GM21825 (cell line): Measurements from ENCODE around the gene COL23A1.
"Not testable (repeated sequence)": the region's sequence is repeated elsewhere in the genome, so short reads cannot be mapped to it uniquely, and the experiment has no call there.

Experiments used
- ATAC-seq: cut with Tn5 transposase; IDR thresholded peaks from one replicate; pipeline ENCODE4 v1.9.1; 2021; ENCODE audit warnings: mild to moderate bottlenecking, moderate library complexity; ENCODE audit not compliant: unreplicated experiment

The COL23A1 gene

DNA sequence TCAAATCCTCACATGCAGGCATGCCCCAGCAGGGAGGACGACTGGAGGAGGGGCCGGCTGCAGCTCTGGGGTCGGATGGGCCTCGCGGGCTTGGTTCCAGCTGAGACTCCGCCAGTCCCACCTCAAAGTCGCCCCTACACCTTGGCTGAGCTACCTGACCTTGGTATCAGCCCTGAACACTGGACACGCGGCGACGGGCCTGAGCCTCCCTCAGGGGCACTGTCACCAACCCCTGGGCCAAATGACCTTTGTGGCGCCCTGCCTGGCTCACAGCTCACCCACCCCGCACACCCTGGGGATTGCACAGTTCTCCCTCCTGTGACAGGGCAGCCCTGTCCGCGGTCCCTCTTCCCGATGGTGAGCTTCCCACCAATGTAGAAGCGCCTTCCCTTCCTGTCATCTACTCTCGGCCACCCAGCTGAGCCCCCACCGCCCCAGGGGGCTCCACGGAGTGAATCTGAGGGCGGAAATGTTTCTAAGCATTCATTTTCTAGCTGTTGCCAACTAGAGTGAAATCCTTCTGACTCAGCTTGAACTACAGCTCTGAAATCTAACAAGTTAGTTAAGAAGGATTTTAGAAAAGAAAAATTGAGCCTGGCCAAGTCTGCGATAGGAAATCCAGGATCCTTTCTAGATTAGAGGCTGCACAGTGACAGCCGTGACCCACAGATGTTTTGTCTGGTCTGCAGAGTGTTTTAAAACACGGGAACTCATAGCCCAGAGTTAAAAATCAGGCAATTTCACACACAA lies 218.7 kb downstream of the COL23A1 start:
- no peak for ATAC-seq

- ATAC-seq: no peak
These were observed 220.1 kb downstream of the COL23A1 start for GRCh38 chr5:178370102-178370501.

DNA sequence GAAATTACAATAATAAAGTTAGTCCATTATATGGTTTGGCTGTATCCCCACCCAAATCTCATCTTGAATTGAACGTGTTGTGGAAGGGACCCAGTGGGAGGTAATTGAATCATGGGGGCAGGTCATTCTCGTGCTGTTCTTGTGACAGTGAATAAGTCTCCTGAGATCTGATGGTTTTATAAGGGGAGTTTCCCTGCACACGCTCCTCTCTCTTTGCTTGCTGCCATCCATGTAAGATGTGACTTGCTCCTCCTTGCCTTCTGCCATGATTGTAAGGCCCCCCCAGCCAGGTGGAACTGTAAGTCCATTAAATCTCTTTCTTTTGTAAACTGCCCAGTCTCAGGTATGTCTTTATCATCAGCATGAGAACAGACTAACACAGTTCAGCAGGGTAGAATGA lies 220.7 kb downstream of the COL23A1 start:
- not testable (repeated sequence) for ATAC-seq

- no peak for ATAC-seq
These were observed 221.4 kb downstream of the COL23A1 start for GRCh38 chr5:178368716-178369300.

DNA sequence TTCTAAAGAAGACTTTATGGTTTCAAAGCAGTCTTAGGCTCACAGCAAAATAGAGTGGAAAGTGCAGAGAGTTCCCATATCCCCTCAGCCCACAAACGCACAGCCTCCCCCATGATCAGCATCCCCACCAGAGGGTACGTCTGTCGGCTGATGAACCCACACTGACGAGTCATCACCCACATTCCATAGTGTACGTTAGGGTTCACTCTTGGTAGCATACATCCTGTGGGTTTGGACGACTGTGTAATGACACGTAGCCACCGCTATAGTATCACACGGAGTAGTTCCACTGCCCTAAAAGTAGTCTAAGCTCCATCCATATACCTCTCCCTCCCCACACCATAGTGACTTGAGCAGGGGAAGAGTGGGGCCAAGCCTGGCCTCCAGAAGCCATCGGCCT lies 221.9 kb downstream of the COL23A1 start:
- ATAC-seq: no peak

- ATAC-seq: no peak
These were observed 222.5 kb downstream of the COL23A1 start for GRCh38 chr5:178367736-178368120.

GRCh38 chr5:178366998-178367735 lies 223.0 kb downstream of the COL23A1 start:
- no peak for ATAC-seq

- ATAC-seq: no peak
These were observed 224.4 kb downstream of the COL23A1 start for GRCh38 chr5:178365501-178366440.

GRCh38 chr5:178364326-178364675 lies 225.9 kb downstream of the COL23A1 start:
- no peak for ATAC-seq

GRCh38 chr5:178363501-178364325 lies 226.5 kb downstream of the COL23A1 start:
- ATAC-seq: no peak

DNA sequence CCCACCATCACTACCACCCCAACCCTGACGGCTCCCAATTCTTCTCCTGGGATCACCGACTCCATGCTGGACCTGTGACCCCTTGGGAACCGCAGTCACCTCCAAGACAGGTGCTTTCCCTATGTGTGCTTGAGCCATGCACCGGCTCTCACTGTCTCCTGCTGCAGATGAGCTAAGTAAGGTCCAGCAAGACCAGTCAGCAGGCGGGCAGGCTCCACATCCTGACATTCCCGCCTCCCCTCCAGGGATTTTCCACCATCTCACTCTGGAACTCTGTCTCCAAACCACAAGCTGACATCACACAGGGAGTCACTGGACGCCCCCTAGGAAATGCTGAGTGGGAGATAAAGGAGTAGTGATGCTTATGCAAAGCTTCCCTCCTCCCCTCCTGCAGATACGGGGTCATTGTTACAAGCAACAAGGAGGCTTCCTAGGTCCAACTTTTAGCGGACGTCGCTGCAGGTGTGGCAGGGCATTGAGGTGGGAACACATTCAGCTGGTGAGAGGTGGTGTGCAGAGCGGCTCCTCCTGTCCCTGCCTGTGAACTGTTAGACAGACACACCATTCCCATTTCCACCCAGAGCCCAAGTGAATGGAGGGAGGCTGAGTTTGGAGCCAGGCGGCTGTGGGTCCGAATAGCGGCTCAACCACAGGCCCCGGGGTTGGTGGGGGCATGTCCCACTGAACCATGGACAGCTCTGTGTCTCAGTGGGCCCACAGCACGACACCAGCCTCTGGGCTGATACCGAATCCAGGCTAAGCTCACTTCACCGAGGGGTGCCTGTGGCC lies 228.3 kb downstream of the COL23A1 start:
- ATAC-seq: no peak

GRCh38 chr5:178360926-178361235 lies 229.3 kb downstream of the COL23A1 start:
- ATAC-seq: no peak

- ATAC-seq: no peak
These were observed 229.8 kb downstream of the COL23A1 start for GRCh38 chr5:178360222-178360925.

DNA sequence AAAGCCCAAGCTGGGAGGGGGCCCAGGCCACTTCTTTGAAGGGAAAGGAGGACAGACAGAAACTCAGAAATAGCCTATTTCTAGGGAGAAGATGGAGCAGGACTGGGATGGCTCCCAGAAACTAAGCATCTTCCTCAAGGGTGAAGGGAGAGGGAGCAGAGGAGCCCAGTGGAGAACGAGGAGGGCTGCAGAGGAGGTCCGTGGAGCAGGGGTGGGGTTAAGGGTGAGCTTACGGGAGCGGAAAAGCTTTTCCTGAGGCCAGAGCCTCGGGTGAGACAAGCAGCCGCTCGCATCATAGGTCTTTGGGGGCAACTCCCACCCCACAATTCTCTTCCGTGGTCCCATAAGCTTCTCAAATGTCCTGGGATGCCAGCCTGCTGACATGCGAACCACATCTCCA lies 230.5 kb downstream of the COL23A1 start:
- no peak for ATAC-seq

DNA sequence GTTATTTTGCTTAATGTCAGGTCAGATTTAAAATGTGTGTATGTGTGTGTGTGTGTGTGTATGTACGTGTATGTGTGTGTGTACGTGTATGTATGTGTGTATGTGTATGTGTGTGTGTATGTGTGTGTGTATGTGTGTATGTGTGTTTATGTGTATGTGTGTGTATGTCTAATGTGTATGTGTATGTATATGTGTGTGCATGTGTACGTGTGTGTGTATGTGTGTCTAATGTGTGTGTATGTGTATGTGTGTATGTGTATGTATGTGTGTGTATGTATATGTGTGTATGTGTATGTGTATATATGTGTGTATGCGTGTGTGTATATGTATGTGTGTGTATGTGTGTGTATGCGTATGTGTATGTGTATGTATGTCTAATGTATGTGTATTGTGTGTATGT lies 232.5 kb downstream of the COL23A1 start:
- no peak for ATAC-seq

DNA sequence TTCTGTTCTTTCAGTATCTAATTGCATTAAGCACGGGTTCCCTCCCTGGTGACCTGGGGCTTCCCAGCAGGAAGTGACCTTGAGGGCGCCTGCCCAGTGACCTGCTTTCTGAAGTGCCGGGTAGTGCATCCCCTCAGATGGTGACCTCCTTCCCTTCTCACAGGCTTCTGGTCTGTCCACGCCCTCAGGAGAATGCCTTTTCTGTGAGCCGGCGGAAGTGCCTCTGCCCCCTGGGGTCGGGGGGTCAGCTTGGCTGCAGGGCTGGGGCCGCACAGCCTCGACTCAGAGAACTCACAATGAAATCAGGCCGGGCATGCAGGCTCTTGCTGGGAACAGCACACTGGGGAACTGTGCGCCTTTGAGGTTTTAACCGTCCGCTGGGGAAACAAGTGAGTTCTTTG lies 233.1 kb downstream of the COL23A1 start:
- no peak for ATAC-seq

DNA sequence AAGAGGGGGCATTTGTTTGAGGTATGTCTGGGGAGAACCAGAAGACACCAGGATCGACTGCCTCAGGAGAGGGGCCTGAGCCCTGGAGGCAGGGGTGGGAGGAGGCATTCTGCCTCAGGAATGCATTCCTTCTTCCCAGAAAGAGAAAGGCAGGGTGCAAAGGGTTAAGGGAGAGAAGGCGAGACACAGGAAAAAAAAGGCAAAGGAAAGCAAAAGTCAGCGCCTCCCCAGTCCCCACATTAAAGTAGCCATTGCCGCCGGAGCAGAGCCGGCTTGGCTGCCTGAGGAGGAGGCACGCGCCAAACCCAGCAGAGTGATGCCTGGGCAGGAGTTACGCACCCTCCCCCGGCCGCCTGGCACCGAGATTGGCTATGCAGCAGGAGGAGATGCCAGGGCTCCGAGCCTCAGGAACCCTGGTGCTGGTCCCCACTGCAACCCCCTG lies 233.7 kb downstream of the COL23A1 start:
- no peak for ATAC-seq

GRCh38 chr5:178355671-178356070 lies 234.5 kb downstream of the COL23A1 start:
- ATAC-seq: no peak

GRCh38 chr5:178353461-178353860 lies 236.7 kb downstream of the COL23A1 start:
- no peak for ATAC-seq
